Measurements from ENCODE around the gene GNG4.

DNA sequence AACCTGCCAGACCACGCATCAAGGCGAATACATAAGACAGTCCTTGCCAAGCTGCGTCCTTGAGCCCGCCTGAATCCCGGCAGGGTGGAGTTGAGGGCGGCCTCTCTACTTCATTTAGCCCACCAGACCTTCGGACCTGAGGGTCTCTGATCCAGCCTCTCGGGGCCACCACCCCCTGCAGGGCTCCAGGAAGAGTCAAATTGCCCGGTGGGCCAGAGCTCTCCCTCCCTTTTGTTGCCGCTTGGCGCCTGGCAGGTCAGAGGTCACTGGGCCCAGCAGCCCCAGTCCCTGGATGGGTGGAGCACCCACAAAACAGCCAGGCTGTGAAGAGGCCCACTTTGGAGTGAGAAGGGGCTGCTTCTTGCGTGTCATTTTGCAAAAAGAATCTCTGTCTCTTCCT, 9.0 kb downstream of the GNG4 start:
- TF ChIP-seq, protein P1, sequence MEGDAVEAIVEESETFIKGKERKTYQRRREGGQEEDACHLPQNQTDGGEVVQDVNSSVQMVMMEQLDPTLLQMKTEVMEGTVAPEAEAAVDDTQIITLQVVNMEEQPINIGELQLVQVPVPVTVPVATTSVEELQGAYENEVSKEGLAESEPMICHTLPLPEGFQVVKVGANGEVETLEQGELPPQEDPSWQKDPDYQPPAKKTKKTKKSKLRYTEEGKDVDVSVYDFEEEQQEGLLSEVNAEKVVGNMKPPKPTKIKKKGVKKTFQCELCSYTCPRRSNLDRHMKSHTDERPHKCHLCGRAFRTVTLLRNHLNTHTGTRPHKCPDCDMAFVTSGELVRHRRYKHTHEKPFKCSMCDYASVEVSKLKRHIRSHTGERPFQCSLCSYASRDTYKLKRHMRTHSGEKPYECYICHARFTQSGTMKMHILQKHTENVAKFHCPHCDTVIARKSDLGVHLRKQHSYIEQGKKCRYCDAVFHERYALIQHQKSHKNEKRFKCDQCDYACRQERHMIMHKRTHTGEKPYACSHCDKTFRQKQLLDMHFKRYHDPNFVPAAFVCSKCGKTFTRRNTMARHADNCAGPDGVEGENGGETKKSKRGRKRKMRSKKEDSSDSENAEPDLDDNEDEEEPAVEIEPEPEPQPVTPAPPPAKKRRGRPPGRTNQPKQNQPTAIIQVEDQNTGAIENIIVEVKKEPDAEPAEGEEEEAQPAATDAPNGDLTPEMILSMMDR (IDR thresholded peaks at IDR 0.05), result no peak
- TF ChIP-seq POLR2A (IDR thresholded peaks at IDR 0.05), result no peak

Measured in adrenal gland (tissue), 5 donors.